Rectal smooth muscle tissue (tissue), 1 donor: ENCODE measurements around the gene DLK2.

Experiments used
- H3K27ac ChIP-seq: one replicate; pipeline ENCODE4 v1.7.0; 2013; ENCODE audit warnings: low read depth, low read length, inconsistent platforms
- H3K27me3 ChIP-seq: one replicate; pipeline ENCODE4 v1.7.0; 2013; ENCODE audit warnings: low read length; ENCODE audit not compliant: control insufficient read depth, insufficient read depth
- H3K36me3 ChIP-seq: one replicate; pipeline ENCODE4 v1.7.0; 2013; ENCODE audit warnings: low read length; ENCODE audit not compliant: control insufficient read depth, insufficient read depth
- H3K4me1 ChIP-seq: one replicate; pipeline ENCODE4 v1.7.0; 2013; ENCODE audit warnings: low read length; ENCODE audit not compliant: control insufficient read depth, insufficient read depth
- H3K4me3 ChIP-seq: one replicate; pipeline ENCODE4 v1.7.0; 2013; ENCODE audit warnings: low read length
- H3K9ac ChIP-seq: one replicate; pipeline ENCODE4 v1.7.0; 2013; ENCODE audit warnings: low read length

The DLK2 gene

GRCh38 chr6:43494321-43494720, 39.0 kb upstream of the DLK2 start:
- H3K9ac ChIP-seq: no peak overlapping the region
- no peak overlapping the region for H3K27ac ChIP-seq
- no peaks in the 10 kb centered on the region for H3K27me3 ChIP-seq
- peaks cover 11% of the 10 kb centered on the region for H3K4me1 ChIP-seq
- no peak overlapping the region for H3K4me3 ChIP-seq
- peaks cover 11% of the 10 kb centered on the region for H3K36me3 ChIP-seq

GRCh38 chr6:43493833-43494232, 38.5 kb upstream of the DLK2 start:
- Histone ChIP-seq H3K4me3 (no peak overlapping the region), H3K4me1 (peaks cover 11% of the 10 kb centered on the region), H3K27ac (no peak overlapping the region), H3K27me3 (no peaks in the 10 kb centered on the region), H3K9ac (no peak overlapping the region), H3K36me3 (peaks cover 6% of the 10 kb centered on the region)

- peaks cover 11% of the 10 kb centered on the region for H3K4me1 ChIP-seq
- H3K9ac ChIP-seq: no peak overlapping the region
- peaks cover 2% of the 10 kb centered on the region for H3K36me3 ChIP-seq
- no peak overlapping the region for H3K4me3 ChIP-seq
- H3K27me3 ChIP-seq: no peaks in the 10 kb centered on the region
- no peak overlapping the region for H3K27ac ChIP-seq
Observed at GRCh38 chr6:43493230-43493629, 37.9 kb upstream of the DLK2 start.

GRCh38 chr6:43492673-43493072, 37.3 kb upstream of the DLK2 start:
- Histone ChIP-seq H3K27me3 (no peaks in the 10 kb centered on the region), H3K4me3 (no peak overlapping the region), H3K9ac (no peak overlapping the region), H3K36me3 (peaks cover 2% of the 10 kb centered on the region), H3K4me1 (peaks cover 11% of the 10 kb centered on the region), H3K27ac (no peak overlapping the region)

GRCh38 chr6:43491750-43492661, 36.7 kb upstream of the DLK2 start:
- Histone ChIP-seq H3K36me3 (no peaks in the 10 kb centered on the region), H3K9ac (no peak overlapping the region), H3K27ac (no peak overlapping the region), H3K27me3 (no peaks in the 10 kb centered on the region), H3K4me3 (no peak overlapping the region), H3K4me1 (peaks cover 11% of the 10 kb centered on the region)

GRCh38 chr6:43490523-43490939, 35.2 kb upstream of the DLK2 start:
- Histone ChIP-seq H3K27ac (no peak overlapping the region), H3K27me3 (no peaks in the 10 kb centered on the region), H3K9ac (no peak overlapping the region), H3K36me3 (no peaks in the 10 kb centered on the region), H3K4me1 (peaks cover 8% of the 10 kb centered on the region), H3K4me3 (no peak overlapping the region)

- no peaks in the 10 kb centered on the region for H3K27me3 ChIP-seq
- H3K36me3 ChIP-seq: no peaks in the 10 kb centered on the region
- no peak overlapping the region for H3K9ac ChIP-seq
- H3K4me3 ChIP-seq: no peak overlapping the region
- peaks cover 8% of the 10 kb centered on the region for H3K4me1 ChIP-seq
- no peak overlapping the region for H3K27ac ChIP-seq
Observed at GRCh38 chr6:43489277-43490072, 34.1 kb upstream of the DLK2 start.

- H3K27me3 ChIP-seq: no peaks in the 10 kb centered on the region
- peaks cover 8% of the 10 kb centered on the region for H3K4me1 ChIP-seq
- H3K9ac ChIP-seq: no peak overlapping the region
- H3K36me3 ChIP-seq: no peaks in the 10 kb centered on the region
- H3K27ac ChIP-seq: no peak overlapping the region
- H3K4me3 ChIP-seq: no peak overlapping the region
Observed at GRCh38 chr6:43488667-43489276, 33.4 kb upstream of the DLK2 start.

- H3K27ac ChIP-seq: no peak overlapping the region
- peaks cover 14% of the 10 kb centered on the region for H3K4me1 ChIP-seq
- no peaks in the 10 kb centered on the region for H3K36me3 ChIP-seq
- H3K27me3 ChIP-seq: no peaks in the 10 kb centered on the region
- no peak overlapping the region for H3K4me3 ChIP-seq
- H3K9ac ChIP-seq: no peak overlapping the region
Observed at GRCh38 chr6:43481591-43482236, 26.4 kb upstream of the DLK2 start.

- no peak overlapping the region for H3K4me3 ChIP-seq
- no peak overlapping the region for H3K27ac ChIP-seq
- no peaks in the 10 kb centered on the region for H3K27me3 ChIP-seq
- no peak overlapping the region for H3K9ac ChIP-seq
- peaks cover 14% of the 10 kb centered on the region for H3K4me1 ChIP-seq
- H3K36me3 ChIP-seq: no peaks in the 10 kb centered on the region
Observed at GRCh38 chr6:43481075-43481474, 25.7 kb upstream of the DLK2 start.

- Histone ChIP-seq H3K4me3 (peak overlapping the region; percentile 67), H3K36me3 (no peaks in the 10 kb centered on the region), H3K9ac (peak overlapping the region; percentile 34), H3K27ac (peak overlapping the region; percentile 71), H3K27me3 (no peaks in the 10 kb centered on the region), H3K4me1 (peaks cover 14% of the 10 kb centered on the region)
Observed at GRCh38 chr6:43478008-43478372, 22.6 kb upstream of the DLK2 start.
